Panc1 (cell line): Measurements from ENCODE around the gene HTT. TPM values are rescaled to one million over a fixed set of nuclear protein-coding genes. Genes with fewer than 3 reads are reported as not detected.

Source experiments
- ATAC-seq: fragments of 200-7000 bp; cut with Tn5 transposase; 2 replicates; pipeline ENCODE4 v1.9.1; 2020; ENCODE audit warnings: mild to moderate bottlenecking, moderate library complexity
- BruUV-seq: library from RNA; stranded (reverse); fragments of 400-500 nt; replicated peaks from 2 replicates; lab custom pipeline; 2021; lab: Mats Ljungman, UMichigan
- CTCF ChIA-PET: fragments of 300-600 bp; sonication (Branson Sonifier 250); formaldehyde crosslinking; loops from one replicate; lab custom pipeline; 2022; ENCODE audit warnings: antibody characterized with exemption; lab: Charles Lee
- POLR2A ChIA-PET: fragments of 300-600 bp; sonication (Branson Sonifier 250); formaldehyde crosslinking; loops from one replicate; lab custom pipeline; 2022; ENCODE audit warnings: antibody characterized with exemption; lab: Charles Lee
- DNase-seq: peaks from one replicate; pipeline ENCODE4 v3.0.0-alpha.2; 2010; ENCODE audit warnings: low read depth, low spot score
- H3K27ac ChIP-seq: 2 replicates; pipeline ENCODE4 v1.5.1; 2011; ENCODE audit warnings: mild to moderate bottlenecking, low read length, inconsistent platforms
- H3K27me3 ChIP-seq: fragments of 200-500 bp; sonication (Bioruptor generic); 2 replicates; pipeline ENCODE4 v1.6.0; 2014; ENCODE audit warnings: low read length, inconsistent platforms; ENCODE audit not compliant: control insufficient read depth, insufficient read depth
- H3K36me3 ChIP-seq: fragments of 200-500 bp; sonication (Bioruptor generic); 2 replicates; pipeline ENCODE4 v1.5.1; 2014; ENCODE audit warnings: inconsistent platforms, mild to moderate bottlenecking, low read length, moderate library complexity; ENCODE audit not compliant: control insufficient read depth, insufficient read depth
- H3K4me1 ChIP-seq: 2 replicates; pipeline ENCODE4 v1.5.1; 2011; ENCODE audit warnings: inconsistent platforms, mild to moderate bottlenecking, low read length, moderate library complexity; ENCODE audit not compliant: control insufficient read depth, insufficient read depth
- H3K4me3 ChIP-seq, 2 experiments: 2 replicates each; pipeline ENCODE4 v1.5.1; 2011 to 2012; ENCODE audit warnings: low read depth in 2 of 2, low read length in 2 of 2, mild to moderate bottlenecking in 2 of 2, inconsistent platforms in 1 of 2, moderate library complexity in 1 of 2
- H3K9me3 ChIP-seq: fragments of 200-500 bp; sonication (Bioruptor generic); 2 replicates; pipeline ENCODE4 v1.5.1; 2014; ENCODE audit warnings: low read depth, mild to moderate bottlenecking, inconsistent platforms, low read length, moderate library complexity; ENCODE audit not compliant: control insufficient read depth, insufficient read depth
- POLR2AphosphoS5 ChIP-seq: IDR thresholded peaks from 2 replicates; pipeline ENCODE4 v1.6.1; 2012; ENCODE audit warnings: mild to moderate bottlenecking, low read depth, low read length, moderate library complexity
- SIN3A ChIP-seq: IDR thresholded peaks from 2 replicates; pipeline ENCODE4 v1.6.1; 2012; ENCODE audit warnings: low read depth, mild to moderate bottlenecking, low read length, moderate library complexity, borderline replicate concordance; ENCODE audit not compliant: insufficient read depth
- TCF7L2 ChIP-seq: IDR thresholded peaks from 2 replicates; pipeline ENCODE4 v1.6.1; 2011; ENCODE audit warnings: mild to moderate bottlenecking, low read depth, low read length, inconsistent platforms
- in situ Hi-C: cut with HindIII; loops from 2 replicates; pipeline ENCODE4 v1.10.0; 2016; ENCODE audit warnings: low sequenced_read_pairs, low pct_unique_long_range_greater_than_20kb
- intact Hi-C: fragments of 100-400 bp; cut with micrococcal nuclease; formaldehyde crosslinking; loops from one replicate; pipeline ENCODE4 v1.10.0; 2022; ENCODE audit not compliant: unreplicated experiment
- total RNA-seq: library from RNA; stranded (reverse); gene quantifications from one replicate; pipeline ENCODE4 v1.2.1, GENCODE V29; 2021; ENCODE audit not compliant: unreplicated experiment
- TF ChIP-seq, protein P1 (sequence below), 2 experiments: IDR thresholded peaks; 2 replicates each; pipeline ENCODE4 v1.6.1; 2011 to 2012; ENCODE audit warnings: low read depth in 2 of 2, control low read depth in 1 of 2, low read length in 1 of 2, mild to moderate bottlenecking in 1 of 2, moderate library complexity in 1 of 2; ENCODE audit not compliant: insufficient read depth in 1 of 2
- TF ChIP-seq, protein P2 (sequence below): fragments of 450-650 bp; IDR thresholded peaks from 2 replicates; pipeline ENCODE4 v1.5.1; 2017; ENCODE audit warnings: mild to moderate bottlenecking

HTT gene
- total RNA-seq, 1 experiment from 2014 or later, result 24.7 TPM

DNA sequence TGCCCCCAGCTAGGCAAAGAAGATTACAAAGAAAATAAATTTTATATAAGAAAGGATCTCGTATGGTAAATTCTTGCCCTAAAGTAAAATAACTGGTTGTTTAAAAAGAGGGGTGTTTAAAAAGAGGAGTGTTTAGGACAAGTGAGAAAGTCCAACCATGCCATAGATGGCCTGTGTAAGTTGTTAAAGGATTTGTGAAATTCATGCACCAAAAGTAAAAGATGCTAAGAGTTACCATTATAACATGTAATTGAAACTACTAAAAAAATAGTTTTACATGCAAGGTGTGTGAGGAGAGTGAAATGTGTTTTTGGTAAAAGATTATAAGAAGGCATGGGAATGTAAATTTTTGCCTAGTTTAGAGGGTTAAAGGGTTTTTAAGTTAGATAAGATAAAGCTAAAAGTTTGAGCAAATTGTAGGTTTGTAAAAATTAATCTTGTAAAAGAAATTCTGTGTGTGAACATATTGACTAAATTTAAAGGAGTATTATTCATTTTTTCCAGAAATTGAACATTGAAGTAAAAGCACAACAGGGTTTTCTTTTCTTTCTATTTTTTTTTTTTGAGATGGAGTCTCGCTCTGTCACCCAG is 20.2 kb upstream of the HTT start:
- TF ChIP-seq TCF7L2, result no peak
- no peak for TF ChIP-seq POLR2AphosphoS5
- TF ChIP-seq SIN3A, result no peak
- TF ChIP-seq, protein P1, sequence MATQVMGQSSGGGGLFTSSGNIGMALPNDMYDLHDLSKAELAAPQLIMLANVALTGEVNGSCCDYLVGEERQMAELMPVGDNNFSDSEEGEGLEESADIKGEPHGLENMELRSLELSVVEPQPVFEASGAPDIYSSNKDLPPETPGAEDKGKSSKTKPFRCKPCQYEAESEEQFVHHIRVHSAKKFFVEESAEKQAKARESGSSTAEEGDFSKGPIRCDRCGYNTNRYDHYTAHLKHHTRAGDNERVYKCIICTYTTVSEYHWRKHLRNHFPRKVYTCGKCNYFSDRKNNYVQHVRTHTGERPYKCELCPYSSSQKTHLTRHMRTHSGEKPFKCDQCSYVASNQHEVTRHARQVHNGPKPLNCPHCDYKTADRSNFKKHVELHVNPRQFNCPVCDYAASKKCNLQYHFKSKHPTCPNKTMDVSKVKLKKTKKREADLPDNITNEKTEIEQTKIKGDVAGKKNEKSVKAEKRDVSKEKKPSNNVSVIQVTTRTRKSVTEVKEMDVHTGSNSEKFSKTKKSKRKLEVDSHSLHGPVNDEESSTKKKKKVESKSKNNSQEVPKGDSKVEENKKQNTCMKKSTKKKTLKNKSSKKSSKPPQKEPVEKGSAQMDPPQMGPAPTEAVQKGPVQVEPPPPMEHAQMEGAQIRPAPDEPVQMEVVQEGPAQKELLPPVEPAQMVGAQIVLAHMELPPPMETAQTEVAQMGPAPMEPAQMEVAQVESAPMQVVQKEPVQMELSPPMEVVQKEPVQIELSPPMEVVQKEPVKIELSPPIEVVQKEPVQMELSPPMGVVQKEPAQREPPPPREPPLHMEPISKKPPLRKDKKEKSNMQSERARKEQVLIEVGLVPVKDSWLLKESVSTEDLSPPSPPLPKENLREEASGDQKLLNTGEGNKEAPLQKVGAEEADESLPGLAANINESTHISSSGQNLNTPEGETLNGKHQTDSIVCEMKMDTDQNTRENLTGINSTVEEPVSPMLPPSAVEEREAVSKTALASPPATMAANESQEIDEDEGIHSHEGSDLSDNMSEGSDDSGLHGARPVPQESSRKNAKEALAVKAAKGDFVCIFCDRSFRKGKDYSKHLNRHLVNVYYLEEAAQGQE (IDR thresholded peaks at IDR 0.05; ENCODE audit: insufficient read depth in 1 of 2, low read depth in 2 of 2, low read length in 1 of 2), result no peak
- TF ChIP-seq, protein P2, sequence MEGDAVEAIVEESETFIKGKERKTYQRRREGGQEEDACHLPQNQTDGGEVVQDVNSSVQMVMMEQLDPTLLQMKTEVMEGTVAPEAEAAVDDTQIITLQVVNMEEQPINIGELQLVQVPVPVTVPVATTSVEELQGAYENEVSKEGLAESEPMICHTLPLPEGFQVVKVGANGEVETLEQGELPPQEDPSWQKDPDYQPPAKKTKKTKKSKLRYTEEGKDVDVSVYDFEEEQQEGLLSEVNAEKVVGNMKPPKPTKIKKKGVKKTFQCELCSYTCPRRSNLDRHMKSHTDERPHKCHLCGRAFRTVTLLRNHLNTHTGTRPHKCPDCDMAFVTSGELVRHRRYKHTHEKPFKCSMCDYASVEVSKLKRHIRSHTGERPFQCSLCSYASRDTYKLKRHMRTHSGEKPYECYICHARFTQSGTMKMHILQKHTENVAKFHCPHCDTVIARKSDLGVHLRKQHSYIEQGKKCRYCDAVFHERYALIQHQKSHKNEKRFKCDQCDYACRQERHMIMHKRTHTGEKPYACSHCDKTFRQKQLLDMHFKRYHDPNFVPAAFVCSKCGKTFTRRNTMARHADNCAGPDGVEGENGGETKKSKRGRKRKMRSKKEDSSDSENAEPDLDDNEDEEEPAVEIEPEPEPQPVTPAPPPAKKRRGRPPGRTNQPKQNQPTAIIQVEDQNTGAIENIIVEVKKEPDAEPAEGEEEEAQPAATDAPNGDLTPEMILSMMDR, result no peak
- BruUV-seq, result no TSS peak
- Histone ChIP-seq H3K4me3 (no peak overlapping the region), H3K27me3 (no peaks in the 10 kb centered on the region), H3K4me1 (no peaks in the 10 kb centered on the region), H3K27ac (no peak overlapping the region), H3K36me3 (no peaks in the 10 kb centered on the region), H3K9me3 (no peaks in the 10 kb centered on the region)
- POLR2A ChIA-PET, result no interaction called here
- in situ Hi-C loops (no loop called here), intact Hi-C loops (no loop called here)
- ATAC-seq (no peak), DNase-seq (no peak)
- CTCF ChIA-PET, result no interaction called here

DNA sequence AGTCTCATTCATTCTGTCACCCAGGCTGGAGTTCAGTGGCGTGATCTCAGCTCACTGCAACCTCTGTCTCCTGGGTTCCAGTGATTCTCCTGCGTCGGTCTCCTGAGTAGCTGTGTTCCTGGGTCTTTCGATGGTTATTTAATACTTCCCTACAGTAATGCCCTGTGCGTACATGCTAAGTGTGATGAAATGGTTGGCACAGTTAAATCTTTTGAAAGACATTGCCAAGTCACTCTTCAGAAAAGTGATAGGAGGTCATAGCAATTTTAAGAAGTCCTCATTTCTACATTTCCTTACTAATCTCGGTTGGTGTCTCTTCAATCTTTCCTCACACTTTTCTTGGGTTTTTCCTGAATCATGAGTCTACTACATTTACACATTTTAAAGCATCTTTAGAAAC is 14.5 kb upstream of the HTT start:
- TF ChIP-seq, protein P2, result no peak
- TF ChIP-seq POLR2AphosphoS5 (no peak), SIN3A (no peak), TCF7L2 (no peak)
- TF ChIP-seq, protein P1 (IDR thresholded peaks at IDR 0.05; ENCODE audit: insufficient read depth in 1 of 2, low read depth in 2 of 2, low read length in 1 of 2), result no peak
- no TSS peak for BruUV-seq
- ChIA-PET POLR2A (no interaction called here), CTCF (interaction anchor here (0.6 kb wide), 1 partner anchor 9 kb away, joined by 4 read pairs; no protein-coding TSS in a partner anchor)
- no peak for ATAC-seq
- Histone ChIP-seq H3K9me3 (no peaks in the 10 kb centered on the region), H3K27ac (no peak overlapping the region), H3K27me3 (no peaks in the 10 kb centered on the region), H3K36me3 (no peaks in the 10 kb centered on the region), H3K4me1 (no peaks in the 10 kb centered on the region), H3K4me3 (no peak overlapping the region)
- in situ Hi-C loops, result no loop called here
- intact Hi-C loops, result no loop called here
- DNase-seq, result no peak
